ENCODE results near the gene AAGAB. TPM values are rescaled to one million over a fixed set of nuclear protein-coding genes. Genes with fewer than 3 reads are reported as not detected.

AAGAB gene
- total RNA-seq, 1 donor from 2014 or later, result 50.9 TPM

- no peak for DNase-seq (ENCODE audit: extremely low spot score, unreplicated experiment)
- H3K27ac Mint-ChIP-seq, result no peak overlapping the region
- no peaks in the 10 kb centered on the region for H3K27me3 Mint-ChIP-seq
- peaks cover 4% of the 10 kb centered on the region for H3K9me3 Mint-ChIP-seq
- no peaks in the 10 kb centered on the region for H3K36me3 Mint-ChIP-seq
- no peak for TF ChIP-seq CTCF (conservative IDR thresholded peaks at IDR 0.05)
- no peaks in the 10 kb centered on the region for H3K4me1 Mint-ChIP-seq (ENCODE audit: unreplicated experiment)
- no peak overlapping the region for H3K4me3 Mint-ChIP-seq
These were observed 19.8 kb upstream of the AAGAB start for GRCh38 chr15:67274236-67274635.

- H3K27ac Mint-ChIP-seq, result no peak overlapping the region
These were observed 13.8 kb upstream of the AAGAB start for GRCh38 chr15:67267951-67268941.

GRCh38 chr15:67267440-67267839, 13.0 kb upstream of the AAGAB start:
- no peaks in the 10 kb centered on the region for H3K36me3 Mint-ChIP-seq
- H3K9me3 Mint-ChIP-seq, result no peaks in the 10 kb centered on the region
- no peak overlapping the region for H3K4me3 Mint-ChIP-seq
- TF ChIP-seq CTCF (conservative IDR thresholded peaks at IDR 0.05), result no peak
- peaks cover 3% of the 10 kb centered on the region for H3K4me1 Mint-ChIP-seq (ENCODE audit: unreplicated experiment)
- DNase-seq (ENCODE audit: extremely low spot score, unreplicated experiment), result no peak
- H3K27ac Mint-ChIP-seq, result no peak overlapping the region
- H3K27me3 Mint-ChIP-seq, result peaks cover 2% of the 10 kb centered on the region

More at GRCh38 chr15:67267951-67268941, 13.8 kb upstream of the AAGAB start:
- Mint-ChIP-seq H3K27me3 (peaks cover 2% of the 10 kb centered on the region), H3K4me3 (no peak overlapping the region), H3K36me3 (no peaks in the 10 kb centered on the region), H3K9me3 (no peaks in the 10 kb centered on the region), H3K4me1 (ENCODE audit: unreplicated experiment) (peaks cover 3% of the 10 kb centered on the region)
- no peak for TF ChIP-seq CTCF (conservative IDR thresholded peaks at IDR 0.05)
- DNase-seq (ENCODE audit: extremely low spot score, unreplicated experiment), result no peak

GRCh38 chr15:67266870-67267269, 12.4 kb upstream of the AAGAB start:
- H3K4me1 Mint-ChIP-seq (ENCODE audit: unreplicated experiment), result peaks cover 3% of the 10 kb centered on the region
- H3K36me3 Mint-ChIP-seq, result no peaks in the 10 kb centered on the region
- H3K27ac Mint-ChIP-seq, result no peak overlapping the region
- TF ChIP-seq CTCF (conservative IDR thresholded peaks at IDR 0.05), result no peak
- H3K27me3 Mint-ChIP-seq, result peaks cover 2% of the 10 kb centered on the region
- no peaks in the 10 kb centered on the region for H3K9me3 Mint-ChIP-seq
- no peak overlapping the region for H3K4me3 Mint-ChIP-seq
- DNase-seq (ENCODE audit: extremely low spot score, unreplicated experiment), result no peak

- H3K4me3 Mint-ChIP-seq, result no peak overlapping the region
- TF ChIP-seq CTCF (conservative IDR thresholded peaks at IDR 0.05), result no peak
- DNase-seq (ENCODE audit: extremely low spot score, unreplicated experiment), result no peak
- no peaks in the 10 kb centered on the region for H3K27me3 Mint-ChIP-seq
- no peaks in the 10 kb centered on the region for H3K9me3 Mint-ChIP-seq
- H3K36me3 Mint-ChIP-seq, result no peaks in the 10 kb centered on the region
- no peak overlapping the region for H3K27ac Mint-ChIP-seq
- no peaks in the 10 kb centered on the region for H3K4me1 Mint-ChIP-seq (ENCODE audit: unreplicated experiment)
These were observed 5.3 kb upstream of the AAGAB start for GRCh38 chr15:67259806-67260205.

Data from type B pancreatic cell (in vitro differentiated cells).